SK-N-SH (cell line): ENCODE results near the gene ZNF665. TPM values are rescaled to one million over a fixed set of nuclear protein-coding genes. Genes with fewer than 3 reads are reported as not detected.

Experiments
- CTCF ChIA-PET: fragments of 300-600, 350-600 bp; formaldehyde crosslinking; extraction: SDS; loops from one replicate; lab custom pipeline; 2021; lab: Yijun Ruan, JAX
- POLR2A ChIA-PET: fragments of 350-600 bp; sonication (Branson Sonifier 250); formaldehyde crosslinking; extraction: SDS; loops from one replicate; lab custom pipeline; 2020; ENCODE audit warnings: antibody characterized with exemption, inconsistent platforms; lab: Yijun Ruan, JAX
- DNase-seq: peaks from one replicate; pipeline ENCODE4 v3.0.0; 2012
- H2AFZ ChIP-seq: fragments of 200-600 bp; sonication (generic); 2 replicates; pipeline ENCODE4 v1.8.1; 2016; ENCODE audit warnings: antibody characterized with exemption, mild to moderate bottlenecking, low read depth
- H3F3A ChIP-seq: fragments of 200-600 bp; sonication (generic); replicated peaks from 2 replicates; pipeline ENCODE3; 2016; ENCODE audit warnings: antibody characterized with exemption, mild to moderate bottlenecking; ENCODE audit not compliant: insufficient read depth
- H3K27ac ChIP-seq, 2 experiments: fragments of 200-500 bp in 1 of 2; fragments of 200-600 bp in 1 of 2; sonication (Bioruptor generic) in 1 of 2; sonication (generic), shearing (Covaris generic) in 1 of 2; 2 replicates each; pipeline versions ENCODE4 v1.5.1 to v1.6.1; 2014 to 2016; ENCODE audit warnings: low read depth in 2 of 2, inconsistent platforms in 1 of 2, low read length in 1 of 2, mild to moderate bottlenecking in 1 of 2, mixed read lengths in 1 of 2
- H3K27me3 ChIP-seq: fragments of 200-600 bp; sonication (generic), shearing (Covaris generic); 2 replicates; pipeline ENCODE4 v1.6.1; 2016; ENCODE audit warnings: mixed run types; ENCODE audit not compliant: insufficient read depth
- H3K36me3 ChIP-seq, 2 experiments: fragments of 200-500 bp in 1 of 2; fragments of 200-600 bp in 1 of 2; sonication (Bioruptor generic) in 1 of 2; sonication (generic) in 1 of 2; replicated peaks in 1 of 2; 2 replicates each; pipeline versions ENCODE3 to v1.5.1; 2014 to 2016; ENCODE audit warnings: low read length in 1 of 2, mild to moderate bottlenecking in 1 of 2; ENCODE audit not compliant: insufficient read depth in 2 of 2, control insufficient read depth in 1 of 2
- H3K4me1 ChIP-seq, 2 experiments: fragments of 200-500 bp in 1 of 2; fragments of 200-600 bp in 1 of 2; sonication (Bioruptor generic) in 1 of 2; sonication (generic), shearing (Covaris generic) in 1 of 2; 2 replicates each; pipeline versions ENCODE4 v1.5.1 to v1.6.1; 2014 to 2016; ENCODE audit warnings: low read depth in 1 of 2, low read length in 1 of 2, mixed run types in 1 of 2; ENCODE audit not compliant: insufficient read depth in 2 of 2, control insufficient read depth in 1 of 2
- H3K4me2 ChIP-seq: fragments of 200-600 bp; sonication (generic), shearing (Covaris generic); 2 replicates; pipeline ENCODE4 v1.6.1; 2017; ENCODE audit warnings: mixed run types
- H3K4me3 ChIP-seq, 2 experiments: fragments of 200-500 bp in 1 of 2; fragments of 200-600 bp in 1 of 2; sonication (Bioruptor generic) in 1 of 2; sonication (generic), shearing (Covaris generic) in 1 of 2; 2 replicates each; pipeline versions ENCODE4 v1.5.1 to v1.8.1; 2014 to 2016; ENCODE audit warnings: low read depth in 2 of 2, inconsistent platforms in 1 of 2, low read length in 1 of 2, mild to moderate bottlenecking in 1 of 2, mixed read lengths in 1 of 2, moderate library complexity in 1 of 2
- H3K79me2 ChIP-seq: fragments of 200-600 bp; sonication (generic); 2 replicates; pipeline ENCODE4 v1.8.1; 2017; ENCODE audit warnings: mild to moderate bottlenecking; ENCODE audit not compliant: insufficient read depth
- H3K9ac ChIP-seq: fragments of 200-600 bp; sonication (generic); 2 replicates; pipeline ENCODE4 v1.6.1; 2017; ENCODE audit warnings: mixed run types
- H3K9me2 ChIP-seq: fragments of 200-600 bp; sonication (generic); 2 replicates; pipeline ENCODE4 v1.6.1; 2017; ENCODE audit warnings: mixed run types
- H3K9me3 ChIP-seq: fragments of 200-600 bp; sonication (generic); 2 replicates; pipeline ENCODE4 v1.6.1; 2017; ENCODE audit warnings: mixed run types, mild to moderate bottlenecking, moderate library complexity
- H4K20me1 ChIP-seq: fragments of 200-600 bp; sonication (generic); 2 replicates; pipeline ENCODE4 v1.6.1; 2017; ENCODE audit warnings: mild to moderate bottlenecking, mixed run types; ENCODE audit not compliant: insufficient read depth
- EP300 ChIP-seq, 2 experiments: IDR thresholded peaks; 2 replicates each; pipeline versions ENCODE4 v1.4.0 to v1.6.1; 2012; ENCODE audit warnings: borderline replicate concordance in 1 of 2, low read depth in 1 of 2, low read length in 1 of 2
- JUND ChIP-seq: IDR thresholded peaks from 2 replicates; pipeline ENCODE4 v1.4.0; 2012
- MXI1 ChIP-seq: IDR thresholded peaks from 2 replicates; pipeline ENCODE4 v1.6.1; 2012; ENCODE audit warnings: mild to moderate bottlenecking, low read depth, low read length, improper control_type of control experiment
- NRF1 ChIP-seq: IDR thresholded peaks from 2 replicates; pipeline ENCODE4 v1.6.1; 2012; ENCODE audit warnings: low read depth, mild to moderate bottlenecking, low read length
- RAD21 ChIP-seq: IDR thresholded peaks from 2 replicates; pipeline ENCODE4 v1.6.1; 2012; ENCODE audit warnings: mild to moderate bottlenecking, low read length
- SMC3 ChIP-seq: IDR thresholded peaks from 2 replicates; pipeline ENCODE4 v1.6.1; 2012; ENCODE audit warnings: low read depth, low read length, improper control_type of control experiment
- TAF1 ChIP-seq: IDR thresholded peaks from 2 replicates; pipeline ENCODE4 v1.6.1; 2012; ENCODE audit warnings: low read depth, mild to moderate bottlenecking, low read length, moderate library complexity, borderline replicate concordance
- USF1 ChIP-seq: IDR thresholded peaks from 2 replicates; pipeline ENCODE4 v1.4.0; 2012; ENCODE audit warnings: low read depth, borderline replicate concordance
- ZBTB33 ChIP-seq: IDR thresholded peaks from 2 replicates; pipeline ENCODE4 v1.4.0; 2012; ENCODE audit warnings: low read depth, borderline replicate concordance
- WGBS: methylation state at CpG from one replicate; pipeline ENCODE4 v1.1.6; 2017; ENCODE audit warnings: low lambda C conversion rate; 5-methylcytosine and 5-hydroxymethylcytosine counted together
- polyA plus RNA-seq, 3 experiments: library from polyadenylated mRNA; depleted of rRNA; stranded (reverse); fragments of >200 nt; gene quantifications; 2 replicates each; pipeline ENCODE4 v1.2.3, GENCODE V29; 2012
- TF ChIP-seq, protein P1 (sequence below): IDR thresholded peaks from 2 replicates; pipeline ENCODE4; 2012

Gene ZNF665
- polyA plus RNA-seq, 1 of the 3 experiments (the other 2 are of a cell fraction) = 3.2 TPM

GRCh38 chr19:53158119-53158656 lies 35.0 kb downstream of the ZNF665 start:
- Histone ChIP-seq H3K4me3 (peak overlapping the region; percentile 62 to 89), H3K79me2 (peaks cover 26% of the 10 kb centered on the region; the same call in 1 of the 2 replicates), H3F3A (peaks cover 3% of the 10 kb centered on the region), H3K9me2 (no peaks in the 10 kb centered on the region), H3K4me2 (peak overlapping the region; percentile 97), H4K20me1 (no peaks in the 10 kb centered on the region), H3K4me1 (peaks cover 0 to 6% of the 10 kb centered on the region in 2 experiments; a peak in 1 of 4 replicates), H3K27ac (no peak overlapping the region), H3K9ac (peak overlapping the region; percentile 66), H3K36me3 (no peaks in the 10 kb centered on the region), H3K27me3 (no peaks in the 10 kb centered on the region), H2AFZ (peak overlapping the region; percentile 98; the same call in 1 of the 2 replicates), H3K9me3 (no peaks in the 10 kb centered on the region)
- ChIA-PET CTCF (no interaction called here), POLR2A (interaction anchor here (1.0 kb wide), 1 partner anchor 16 kb away, joined by 3 read pairs; no protein-coding TSS in a partner anchor)
- TF ChIP-seq TAF1 = no peak
- TF ChIP-seq MXI1 = peak; percentile 48
- peak; percentile 58 for DNase-seq
- WGBS = 5% methylated on average over 14 of the region's 41 CpGs

- DNase-seq = peak; percentile 20
Observed at GRCh38 chr19:53157626-53158025, 35.5 kb downstream of the ZNF665 start.

More at GRCh38 chr19:53157626-53158025, 35.5 kb downstream of the ZNF665 start:
- no peaks in the 10 kb centered on the region for H3K36me3 ChIP-seq
- H3K4me3 ChIP-seq = peak overlapping the region; percentile 62 to 89
- H4K20me1 ChIP-seq = no peaks in the 10 kb centered on the region
- no peaks in the 10 kb centered on the region for H3K9me2 ChIP-seq
- peaks cover 0 to 6% of the 10 kb centered on the region in 2 experiments; a peak in 1 of 4 replicates for H3K4me1 ChIP-seq
- H3K9me3 ChIP-seq = no peaks in the 10 kb centered on the region
- H3K9ac ChIP-seq = peak overlapping the region; percentile 66; the same call in 1 of the 2 replicates
- 37% methylated on average over 7 of the region's 7 CpGs for WGBS
- TF ChIP-seq SMC3 (no peak), ZBTB33 (no peak), EP300 (IDR thresholded peaks at IDR 0.05; ENCODE audit: borderline replicate concordance in 1 of 2, low read depth in 1 of 2, low read length in 1 of 2) (no peak), USF1 (no peak), JUND (no peak), NRF1 (no peak), RAD21 (no peak)
- TF ChIP-seq, protein P1, sequence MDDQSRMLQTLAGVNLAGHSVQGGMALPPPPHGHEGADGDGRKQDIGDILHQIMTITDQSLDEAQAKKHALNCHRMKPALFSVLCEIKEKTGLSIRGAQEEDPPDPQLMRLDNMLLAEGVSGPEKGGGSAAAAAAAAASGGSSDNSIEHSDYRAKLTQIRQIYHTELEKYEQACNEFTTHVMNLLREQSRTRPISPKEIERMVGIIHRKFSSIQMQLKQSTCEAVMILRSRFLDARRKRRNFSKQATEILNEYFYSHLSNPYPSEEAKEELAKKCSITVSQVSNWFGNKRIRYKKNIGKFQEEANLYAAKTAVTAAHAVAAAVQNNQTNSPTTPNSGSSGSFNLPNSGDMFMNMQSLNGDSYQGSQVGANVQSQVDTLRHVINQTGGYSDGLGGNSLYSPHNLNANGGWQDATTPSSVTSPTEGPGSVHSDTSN = no peak
- H3K27me3 ChIP-seq = no peaks in the 10 kb centered on the region
- POLR2A ChIA-PET = no interaction called here
- peaks cover 29% of the 10 kb centered on the region; the same call in 1 of the 2 replicates for H3K79me2 ChIP-seq
- H2AFZ ChIP-seq = peak overlapping the region; percentile 98; the same call in 1 of the 2 replicates
- H3F3A ChIP-seq = peaks cover 3% of the 10 kb centered on the region
- peak overlapping the region; percentile 97 for H3K4me2 ChIP-seq
- CTCF ChIA-PET = interaction anchor here (1.4 kb wide), 1 partner anchor 81 kb away, joined by 3 read pairs; no protein-coding TSS in a partner anchor
- H3K27ac ChIP-seq = no peak overlapping the region
